HG02623 (cell line): ENCODE measurements around the gene SEZ6L2.
"Not testable (repeated sequence)": the region's sequence is repeated elsewhere in the genome, so short reads cannot be mapped to it uniquely, and the experiment has no call there.

ENCODE experiments used
- ATAC-seq: cut with Tn5 transposase; IDR thresholded peaks from one replicate; pipeline ENCODE4 v1.9.1; 2021; ENCODE audit warnings: moderate library complexity; ENCODE audit not compliant: unreplicated experiment

Gene SEZ6L2

DNA sequence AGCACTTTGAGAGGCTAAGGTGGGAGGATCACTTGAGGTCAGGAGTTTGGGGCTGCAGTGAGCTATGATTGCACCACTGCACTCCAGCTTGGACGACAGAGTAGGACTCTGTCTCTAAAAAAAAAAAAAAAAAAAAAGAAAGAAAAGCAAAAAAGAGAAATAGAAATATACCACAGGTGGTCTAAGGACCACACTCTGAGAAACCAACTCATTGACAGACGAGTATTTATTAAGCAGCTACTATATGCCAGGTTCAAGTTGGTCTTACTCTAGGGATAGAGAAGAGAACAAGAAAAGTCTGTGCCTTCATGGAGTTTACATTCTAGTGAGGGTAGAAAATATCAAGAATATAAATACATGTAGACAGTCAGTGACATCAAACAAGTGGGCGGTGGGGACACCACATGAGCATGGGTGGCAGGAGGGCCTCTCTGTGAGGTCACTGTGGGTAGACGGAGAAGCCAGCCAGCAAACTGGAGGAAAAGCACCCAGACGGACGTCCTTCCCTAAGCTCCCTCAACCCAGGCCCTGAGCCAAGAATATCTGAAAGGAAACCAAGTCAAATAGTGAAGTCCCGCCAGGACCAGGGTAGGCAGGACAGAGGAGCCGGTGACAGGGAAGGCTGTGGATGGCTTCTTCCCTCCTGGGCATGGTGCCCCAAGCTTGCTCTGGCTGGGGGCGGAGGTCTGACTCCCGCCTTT, 41.1 kb downstream of the SEZ6L2 start:
- no peak for ATAC-seq

DNA sequence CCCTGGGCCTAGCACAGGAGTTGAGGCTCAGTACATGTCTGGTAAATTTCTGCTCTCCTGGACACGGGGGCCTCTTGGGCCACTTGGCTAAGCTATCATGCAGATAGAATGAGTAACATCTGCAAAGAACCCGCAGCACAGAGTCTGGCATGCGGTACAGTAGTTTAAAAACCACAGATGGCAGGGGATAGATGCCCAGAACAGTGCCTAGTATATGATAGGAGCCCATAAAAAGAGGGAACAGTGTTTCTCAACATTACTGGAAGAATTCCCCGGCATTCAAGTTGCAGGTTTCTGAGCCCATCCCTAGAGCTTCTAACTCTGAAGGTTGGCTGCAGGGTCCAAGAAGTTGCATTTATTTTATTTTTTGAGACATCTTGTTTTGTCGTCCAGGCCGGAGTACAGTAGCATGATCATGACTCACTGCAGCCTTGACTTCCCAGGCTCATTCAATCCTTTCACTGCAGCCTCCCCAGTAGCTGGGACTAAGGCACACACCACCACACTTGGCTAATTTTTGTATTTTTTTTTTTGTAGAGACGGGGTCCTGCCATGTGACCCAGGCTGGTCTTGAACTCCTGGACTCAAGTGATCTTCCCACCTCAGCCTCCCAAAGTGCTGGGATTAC, 42.1 kb downstream of the SEZ6L2 start:
- no peak for ATAC-seq

DNA sequence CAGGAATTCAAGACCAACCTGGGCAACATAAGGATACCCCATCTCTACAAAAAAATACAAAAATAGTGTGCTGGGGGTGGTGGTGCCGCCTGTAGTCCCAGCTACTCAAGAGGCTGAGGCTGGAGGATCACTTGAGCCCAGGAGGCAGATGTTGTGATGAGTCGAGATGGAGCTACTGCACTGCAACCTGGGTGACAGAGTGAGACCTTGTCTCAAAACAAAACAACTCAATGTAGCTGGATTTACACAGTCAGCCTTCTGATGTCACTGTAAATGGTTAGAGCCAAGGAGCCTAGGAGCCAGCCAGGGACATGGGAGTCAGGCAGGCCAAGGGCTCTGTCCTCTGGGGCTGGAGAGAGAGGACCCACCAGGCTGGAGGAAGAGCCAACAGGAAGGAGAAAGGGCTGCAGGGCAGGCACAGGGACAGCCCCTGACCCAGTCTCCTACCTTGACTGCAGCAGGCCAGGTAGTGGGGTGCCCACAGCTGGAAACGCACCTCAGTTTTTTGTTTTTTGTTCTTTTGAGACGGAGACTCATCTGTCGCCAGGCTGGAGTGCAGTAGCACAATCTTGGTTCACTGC, 44.7 kb downstream of the SEZ6L2 start:
- ATAC-seq, result no peak

DNA sequence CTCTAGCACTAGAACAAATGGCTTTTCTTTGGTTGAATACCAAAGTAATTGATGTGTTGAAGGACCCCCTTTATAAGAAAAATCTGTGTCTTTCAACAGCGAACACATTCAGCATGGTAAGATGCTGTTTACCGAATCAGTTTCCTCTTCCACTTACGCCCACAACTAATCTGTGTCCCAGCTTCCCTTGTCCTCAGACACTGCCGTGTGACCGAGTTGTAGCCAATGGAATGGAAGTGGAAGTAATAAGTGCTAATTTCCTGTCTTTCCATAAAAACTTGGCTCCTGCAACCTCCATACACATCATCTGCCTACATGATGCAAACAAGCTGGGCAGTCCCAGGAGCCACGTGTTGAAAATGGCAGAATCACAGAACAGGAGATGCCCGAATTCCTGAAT, 46.7 kb downstream of the SEZ6L2 start:
- ATAC-seq, result no peak

DNA sequence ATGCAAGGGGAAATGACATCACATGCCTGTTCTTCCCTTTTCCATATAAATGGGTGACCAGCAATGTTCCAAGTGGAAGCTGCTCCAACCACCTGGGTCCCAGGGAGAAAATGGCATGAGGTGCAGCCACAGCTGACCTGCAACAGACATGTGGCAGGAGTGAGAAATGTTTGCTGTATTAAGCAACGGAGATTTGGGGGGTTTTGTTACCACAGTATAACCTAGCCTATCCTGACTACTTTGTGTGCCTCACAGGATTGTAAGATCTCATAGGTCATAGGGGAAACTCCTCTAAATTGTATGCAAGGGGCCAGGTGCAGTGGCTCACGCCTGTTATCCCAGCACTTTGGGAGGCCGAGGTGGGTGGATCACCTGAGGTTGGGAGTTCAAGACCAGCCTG, 48.4 kb downstream of the SEZ6L2 start:
- ATAC-seq, result no peak

DNA sequence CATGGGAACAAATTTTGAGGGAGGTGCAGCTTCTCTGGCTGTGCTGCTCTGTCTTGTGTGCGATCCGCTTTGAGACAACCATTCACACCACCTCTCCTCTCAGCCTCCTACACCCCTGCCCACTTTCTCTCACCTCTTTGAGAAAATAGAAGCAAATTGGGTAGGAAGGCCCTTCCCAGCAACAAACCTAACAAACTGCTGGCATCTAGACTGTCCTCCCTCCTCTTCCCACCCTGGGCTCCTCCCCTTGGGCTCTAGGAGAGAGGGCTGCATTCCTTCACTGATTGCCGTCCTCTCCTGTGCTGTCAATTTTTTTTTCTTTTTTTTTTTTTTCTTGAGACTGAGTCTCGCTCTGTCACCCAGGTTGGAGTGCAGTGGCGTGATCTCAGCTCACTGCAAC, 49.8 kb downstream of the SEZ6L2 start:
- ATAC-seq, result no peak

DNA sequence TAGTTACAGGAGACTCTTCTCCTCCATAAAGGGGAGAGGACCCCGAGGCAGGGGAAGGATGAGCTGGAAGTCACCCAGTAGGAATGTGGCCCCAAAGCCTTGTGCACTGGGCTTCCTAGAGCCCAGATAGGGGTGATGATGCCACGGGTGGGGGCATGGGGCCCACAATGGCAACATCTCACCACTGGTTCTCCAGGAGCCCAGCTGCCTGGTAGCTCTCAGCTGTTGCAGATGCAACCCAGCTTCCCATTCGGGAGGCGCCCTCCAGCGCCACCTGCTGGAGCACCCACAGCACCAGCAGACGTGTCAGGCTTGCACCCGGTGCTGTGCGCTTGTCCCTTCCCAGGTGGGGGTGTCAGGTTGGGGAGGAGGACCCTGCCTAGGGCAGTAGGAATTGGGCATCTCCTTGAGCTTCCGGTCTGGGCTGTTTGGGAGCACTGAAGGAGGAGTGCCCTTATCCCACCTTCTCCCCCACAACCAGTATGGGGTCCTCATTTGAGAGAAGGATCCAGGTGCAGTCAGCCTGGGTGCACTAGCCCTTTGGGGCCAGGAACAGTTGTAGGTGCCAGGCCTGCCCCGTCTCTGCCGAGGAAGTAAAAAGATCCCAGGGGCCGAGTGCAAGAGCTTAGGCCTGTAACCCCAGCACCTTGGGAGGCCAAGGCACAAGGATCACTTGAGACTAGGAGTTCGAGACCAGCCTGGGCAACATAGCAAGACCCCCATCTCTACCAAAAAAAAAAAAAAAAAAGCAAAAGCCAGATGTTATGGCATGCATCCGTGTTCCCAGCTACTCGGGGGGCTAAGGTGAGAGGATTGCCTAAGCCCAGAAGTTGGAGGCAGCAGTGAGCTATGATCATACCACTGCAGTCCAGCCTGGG, 50.7 kb downstream of the SEZ6L2 start:
- peak; percentile 57 for ATAC-seq

DNA sequence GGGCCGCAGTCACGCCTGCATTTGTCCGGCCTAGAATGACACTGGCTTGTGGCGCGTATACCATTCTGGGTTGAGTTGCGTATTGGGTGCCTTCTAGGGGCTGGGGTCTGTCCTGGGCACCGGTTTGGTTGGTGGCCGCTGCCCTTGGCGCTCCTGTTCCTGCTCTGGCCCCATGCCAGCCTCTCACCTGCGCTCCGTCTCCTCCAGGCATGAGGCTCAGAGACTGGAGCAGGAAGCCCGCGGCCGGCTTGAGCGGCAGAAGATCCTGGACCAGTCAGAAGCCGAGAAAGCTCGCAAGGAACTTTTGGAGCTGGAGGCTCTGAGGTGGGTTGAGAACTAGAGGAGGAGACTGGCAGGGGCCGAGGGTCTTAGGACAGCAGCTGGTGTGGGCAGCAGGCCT, 53.7 kb downstream of the SEZ6L2 start:
- ATAC-seq, result no peak

DNA sequence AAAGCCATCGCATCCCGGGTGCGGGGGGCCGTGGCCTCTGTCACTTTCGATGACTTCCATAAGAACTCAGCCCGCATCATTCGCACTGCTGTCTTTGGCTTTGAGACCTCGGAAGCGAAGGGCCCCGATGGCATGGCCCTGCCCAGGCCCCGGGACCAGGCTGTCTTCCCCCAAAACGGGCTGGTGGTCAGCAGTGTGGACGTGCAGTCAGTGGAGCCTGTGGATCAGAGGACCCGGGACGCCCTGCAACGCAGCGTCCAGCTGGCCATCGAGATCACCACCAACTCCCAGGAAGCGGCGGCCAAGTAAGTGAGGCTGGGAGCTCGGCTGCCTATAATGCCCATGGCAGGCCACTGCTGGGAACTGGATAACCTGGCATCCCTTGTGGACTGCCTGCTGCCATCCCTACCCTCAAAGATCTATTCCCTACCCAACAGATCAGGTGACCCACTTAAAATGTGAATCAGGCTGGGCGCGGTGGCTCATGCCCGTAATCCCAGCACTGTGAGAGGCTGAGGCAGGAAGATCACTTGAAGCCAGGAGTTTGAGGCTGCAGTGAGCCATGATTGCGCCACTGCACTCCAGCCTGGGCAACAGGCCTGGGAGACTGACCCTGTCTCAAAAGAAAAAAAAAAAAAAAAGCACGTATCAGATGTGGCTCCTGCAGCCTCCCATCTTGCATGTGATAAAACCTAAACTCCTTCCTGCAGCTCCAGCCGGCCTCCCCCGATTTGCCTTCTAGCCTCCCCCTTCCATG, 54.6 kb downstream of the SEZ6L2 start:
- ATAC-seq, result no peak

DNA sequence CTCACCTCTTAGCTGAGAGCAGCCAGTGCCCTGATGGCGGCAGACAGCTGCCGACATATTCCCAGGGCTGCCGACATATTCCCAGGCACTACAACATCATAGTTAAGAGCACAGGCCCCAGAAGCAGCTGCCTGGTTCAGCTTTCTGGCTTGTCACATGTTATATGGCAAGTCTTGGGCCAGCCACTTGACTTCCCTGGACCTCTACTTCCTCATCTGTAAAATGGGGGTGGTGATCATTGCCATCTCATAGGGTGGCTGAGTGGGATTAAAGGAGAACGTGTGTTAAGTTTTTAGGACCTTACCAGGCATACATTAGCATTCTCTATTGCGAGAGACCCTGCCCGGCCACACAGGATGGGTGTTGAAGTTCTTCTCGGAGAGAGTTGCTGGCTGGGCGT, 55.4 kb downstream of the SEZ6L2 start:
- ATAC-seq, result no peak

DNA sequence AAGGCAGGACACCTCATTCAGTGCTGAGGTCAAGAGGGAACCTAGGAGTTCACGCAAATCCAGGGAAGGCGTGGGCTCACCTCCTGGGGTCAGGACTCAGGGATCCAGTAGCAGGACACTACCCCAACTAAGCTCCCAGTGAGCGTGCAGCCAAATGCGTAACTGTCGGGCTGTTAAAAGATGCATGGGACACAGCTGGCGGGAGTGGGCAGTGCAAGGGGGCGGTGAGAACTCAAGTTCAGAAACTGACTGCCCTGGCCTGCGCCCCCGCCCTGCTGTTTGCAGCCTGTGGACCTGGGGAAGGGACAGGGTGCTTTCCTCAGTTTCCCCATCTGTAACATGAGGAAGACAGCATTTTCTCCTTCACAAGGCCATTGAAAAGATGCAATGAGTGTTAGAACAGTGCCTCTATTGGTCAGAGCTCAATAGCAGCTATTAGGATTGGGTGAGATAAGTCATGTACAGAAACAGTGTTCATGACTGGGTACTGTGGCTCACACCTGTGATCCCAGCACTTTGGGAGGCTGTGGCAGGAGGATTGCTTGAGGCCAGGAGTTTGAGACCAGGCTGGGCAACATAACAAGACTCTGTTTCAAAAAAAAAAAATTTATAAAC, 56.5 kb downstream of the SEZ6L2 start:
- ATAC-seq, result no peak

DNA sequence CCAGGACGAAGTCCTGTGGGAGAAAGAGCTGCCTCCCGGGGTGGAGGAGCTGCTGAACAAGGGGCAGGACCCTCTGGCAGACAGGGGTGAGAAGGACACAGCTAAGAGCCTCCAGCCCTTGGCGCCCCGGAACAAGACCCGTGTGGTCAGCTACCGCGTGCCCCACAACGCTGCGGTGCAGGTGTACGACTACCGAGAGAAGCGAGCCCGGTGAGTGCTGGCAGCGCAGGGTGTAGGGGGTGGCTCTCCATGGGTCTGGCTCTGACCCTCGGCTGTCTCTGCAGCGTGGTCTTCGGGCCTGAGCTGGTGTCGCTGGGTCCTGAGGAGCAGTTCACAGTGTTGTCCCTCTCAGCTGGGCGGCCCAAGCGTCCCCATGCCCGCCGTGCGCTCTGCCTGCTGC, 57.7 kb downstream of the SEZ6L2 start:
- ATAC-seq, result no peak

DNA sequence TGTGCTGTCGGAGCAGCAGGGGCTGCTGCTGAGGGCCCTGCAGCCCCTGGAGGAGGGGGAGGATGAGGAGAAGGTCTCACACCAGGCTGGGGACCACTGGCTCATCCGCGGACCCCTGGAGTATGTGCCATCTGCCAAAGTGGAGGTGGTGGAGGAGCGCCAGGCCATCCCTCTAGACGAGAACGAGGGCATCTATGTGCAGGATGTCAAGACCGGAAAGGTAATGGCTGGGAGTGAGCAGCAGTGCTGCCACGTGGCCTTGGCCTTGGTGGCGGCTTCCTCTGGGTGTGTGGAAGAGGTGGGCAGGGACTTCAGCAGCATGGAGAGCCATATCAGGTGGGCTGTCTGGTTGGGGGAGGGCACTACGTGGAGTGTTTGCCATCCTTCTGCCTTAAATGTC, 59.1 kb downstream of the SEZ6L2 start:
- no peak for ATAC-seq

DNA sequence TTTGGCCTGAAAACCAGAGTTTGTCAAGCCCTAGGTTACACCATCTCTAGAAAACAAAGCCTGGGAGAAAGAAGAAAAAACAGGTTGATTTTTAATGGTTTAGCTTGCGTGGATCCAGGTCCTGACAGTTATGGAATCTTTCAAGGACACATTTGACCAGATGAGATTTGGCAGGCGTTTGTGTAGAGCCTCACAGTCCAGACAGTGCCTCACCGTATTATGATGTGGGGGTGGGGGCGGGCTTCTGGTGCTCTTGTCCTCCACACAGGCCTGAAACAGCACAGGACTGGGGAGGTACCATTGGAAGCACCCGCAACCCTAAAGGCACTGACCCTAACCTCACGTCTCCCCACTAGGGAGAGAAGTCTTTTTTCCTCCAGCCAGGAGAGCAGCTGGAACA, 59.5 kb downstream of the SEZ6L2 start:
- no peak for ATAC-seq

DNA sequence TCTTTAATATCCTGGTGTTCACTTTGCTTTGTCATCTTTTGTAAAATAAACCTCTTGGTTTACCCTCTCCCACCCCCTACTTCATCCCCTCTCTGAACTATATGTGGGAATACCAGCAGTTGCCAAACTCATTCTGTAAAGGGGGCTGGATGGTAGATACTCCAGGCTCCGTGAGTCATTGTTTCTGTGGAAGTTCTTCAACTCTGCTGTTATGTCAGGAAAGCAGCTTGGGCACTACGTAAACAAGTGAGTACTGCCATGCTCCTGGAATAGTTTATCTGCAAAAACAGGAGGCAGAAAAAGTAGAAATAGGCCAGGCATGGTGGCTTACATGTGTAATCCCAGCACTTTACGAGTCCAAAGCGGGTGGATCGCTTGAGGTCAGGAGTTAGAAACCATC, 61.5 kb downstream of the SEZ6L2 start:
- no peak for ATAC-seq

DNA sequence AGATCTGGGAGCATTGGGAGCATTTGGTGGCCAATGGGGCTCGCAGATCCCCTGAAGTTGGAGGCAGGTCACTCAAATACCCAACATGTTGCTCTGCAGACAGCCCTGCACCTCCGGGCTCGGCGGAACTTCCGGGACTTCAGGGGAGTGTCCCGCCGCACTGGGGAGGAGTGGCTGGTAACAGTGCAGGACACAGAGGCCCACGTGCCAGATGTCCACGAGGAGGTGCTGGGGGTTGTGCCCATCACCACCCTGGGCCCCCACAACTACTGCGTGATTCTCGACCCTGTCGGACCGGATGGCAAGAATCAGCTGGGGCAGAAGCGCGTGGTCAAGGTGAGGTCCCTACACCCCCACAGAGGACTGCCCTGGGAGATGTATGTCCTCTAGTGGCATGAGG, 62.7 kb downstream of the SEZ6L2 start:
- no peak for ATAC-seq

DNA sequence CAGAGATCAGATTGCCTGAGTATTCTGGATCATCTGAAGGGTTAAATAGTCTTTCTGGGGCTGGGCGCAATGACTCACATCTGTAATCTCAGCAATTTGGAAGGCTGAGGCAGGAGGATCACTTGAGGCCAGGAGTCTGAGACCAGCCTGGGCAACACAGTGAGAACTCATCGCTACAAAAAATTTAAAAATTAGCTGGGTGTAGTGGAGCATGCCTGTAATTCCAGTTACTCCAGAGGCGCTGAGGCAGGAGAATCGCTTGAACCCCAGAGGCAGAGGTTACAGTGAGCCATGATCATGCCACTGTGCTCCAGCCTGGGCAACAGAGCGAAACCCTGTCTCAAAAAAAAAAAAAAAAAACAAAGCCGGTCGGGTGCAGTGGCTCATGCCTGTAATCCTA, 63.4 kb downstream of the SEZ6L2 start:
- ATAC-seq, result no peak

DNA sequence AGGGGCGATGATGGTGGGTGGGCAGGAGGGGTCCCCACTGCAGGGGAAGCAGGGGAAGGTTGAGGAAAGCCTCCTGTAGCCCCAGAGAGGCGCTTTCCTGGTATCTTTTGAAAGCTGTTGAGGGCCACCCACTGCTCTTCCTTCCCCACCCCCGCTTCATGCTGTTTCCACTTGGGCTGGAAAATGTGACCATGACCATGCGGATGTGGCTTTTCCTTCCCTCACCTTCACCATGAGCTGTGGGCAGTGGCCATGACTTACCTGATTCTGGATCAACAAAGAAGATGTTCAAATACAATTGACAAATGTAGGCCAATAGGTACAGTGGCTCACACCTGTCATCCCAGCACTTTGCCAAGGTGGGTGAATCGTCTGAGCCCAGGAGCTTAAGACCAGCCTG, 65.3 kb downstream of the SEZ6L2 start:
- no peak for ATAC-seq

DNA sequence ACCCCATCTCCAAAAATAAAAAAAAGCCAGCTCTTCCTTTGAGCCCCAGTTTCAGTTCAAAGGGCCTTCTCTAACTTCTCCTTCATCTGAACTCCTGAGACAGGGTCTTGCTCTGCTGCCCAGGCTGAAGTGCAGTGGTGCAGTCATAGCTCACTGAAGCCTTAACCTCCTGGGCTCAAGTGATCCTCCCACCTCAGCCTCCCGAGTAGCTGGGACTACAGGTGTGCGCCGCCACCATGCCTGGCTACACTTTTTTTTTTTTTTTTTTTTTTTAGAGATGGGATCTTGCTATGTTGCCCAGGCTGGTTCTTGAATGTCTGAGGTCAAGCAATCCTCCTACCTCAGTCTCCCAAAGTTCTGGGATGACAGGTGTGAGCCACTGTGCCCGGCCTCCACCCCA, 66.1 kb downstream of the SEZ6L2 start:
- ATAC-seq, result not testable (repeated sequence)

DNA sequence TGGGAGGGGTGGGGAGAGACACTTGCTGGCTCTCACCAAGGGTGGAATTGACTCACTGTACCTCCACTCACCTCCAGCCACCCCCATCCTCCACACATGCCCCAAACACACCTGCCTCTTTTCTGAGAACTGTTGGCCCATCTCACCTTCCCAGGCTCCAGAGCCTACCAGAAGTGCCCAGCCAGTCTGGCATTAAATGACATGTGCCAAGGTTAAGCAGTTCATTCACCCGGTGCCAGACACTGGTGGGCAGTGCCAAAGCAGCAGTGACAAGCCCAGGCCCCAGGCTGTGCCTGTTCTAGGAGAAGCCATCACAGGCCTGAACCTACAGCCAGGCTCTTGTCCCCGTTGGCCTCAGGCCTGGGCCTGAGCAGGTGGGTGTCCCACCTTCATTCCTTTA, 67.9 kb downstream of the SEZ6L2 start:
- ATAC-seq, result no peak

DNA sequence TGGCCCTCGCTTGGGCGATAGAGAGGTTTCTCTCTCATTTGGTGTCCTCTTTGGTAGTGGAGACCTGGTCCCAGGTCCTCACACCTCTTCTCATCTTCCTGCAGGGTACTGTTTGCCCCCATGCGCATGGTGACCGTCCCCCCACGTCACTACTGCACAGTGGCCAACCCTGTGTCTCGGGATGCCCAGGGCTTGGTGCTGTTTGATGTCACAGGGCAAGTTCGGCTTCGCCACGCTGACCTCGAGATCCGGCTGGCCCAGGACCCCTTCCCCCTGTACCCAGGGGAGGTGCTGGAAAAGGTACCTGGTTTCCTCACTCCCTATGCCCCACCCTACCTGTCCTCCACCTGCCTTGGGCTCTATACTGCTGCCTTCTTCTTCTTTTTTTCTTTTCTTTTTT, 68.6 kb downstream of the SEZ6L2 start:
- no peak for ATAC-seq
